Measurements from ENCODE around the gene LCN1.

GRCh38 chr9:135508211-135508820 is 12.9 kb upstream of the LCN1 start:
- TF ChIP-seq, protein P1, sequence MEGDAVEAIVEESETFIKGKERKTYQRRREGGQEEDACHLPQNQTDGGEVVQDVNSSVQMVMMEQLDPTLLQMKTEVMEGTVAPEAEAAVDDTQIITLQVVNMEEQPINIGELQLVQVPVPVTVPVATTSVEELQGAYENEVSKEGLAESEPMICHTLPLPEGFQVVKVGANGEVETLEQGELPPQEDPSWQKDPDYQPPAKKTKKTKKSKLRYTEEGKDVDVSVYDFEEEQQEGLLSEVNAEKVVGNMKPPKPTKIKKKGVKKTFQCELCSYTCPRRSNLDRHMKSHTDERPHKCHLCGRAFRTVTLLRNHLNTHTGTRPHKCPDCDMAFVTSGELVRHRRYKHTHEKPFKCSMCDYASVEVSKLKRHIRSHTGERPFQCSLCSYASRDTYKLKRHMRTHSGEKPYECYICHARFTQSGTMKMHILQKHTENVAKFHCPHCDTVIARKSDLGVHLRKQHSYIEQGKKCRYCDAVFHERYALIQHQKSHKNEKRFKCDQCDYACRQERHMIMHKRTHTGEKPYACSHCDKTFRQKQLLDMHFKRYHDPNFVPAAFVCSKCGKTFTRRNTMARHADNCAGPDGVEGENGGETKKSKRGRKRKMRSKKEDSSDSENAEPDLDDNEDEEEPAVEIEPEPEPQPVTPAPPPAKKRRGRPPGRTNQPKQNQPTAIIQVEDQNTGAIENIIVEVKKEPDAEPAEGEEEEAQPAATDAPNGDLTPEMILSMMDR (IDR thresholded peaks at IDR 0.05; ENCODE audit: low read depth, low read length, poor library complexity, severe bottlenecking): no peak
- no peak for TF ChIP-seq EZH2phosphoT487 (IDR thresholded peaks at IDR 0.05; ENCODE audit: borderline replicate concordance, low read length)

Data from DOHH2 (cell line).